Suprapubic skin (tissue), 4 donors: ENCODE measurements around the gene RALB. TPM values are rescaled to one million over a fixed set of nuclear protein-coding genes. Genes with fewer than 3 reads are reported as not detected.

Experiments
- DNase-seq, 2 donors: peaks; one replicate each; pipeline ENCODE4 v3.0.0-alpha.2; 2019; ENCODE audit warnings: low spot score in 2 of 2
- H3K27ac ChIP-seq: fragments of 200-600 bp; sonication (generic); one replicate; pipeline ENCODE4 v1.5.1; 2019
- H3K27me3 ChIP-seq: fragments of 200-600 bp; sonication (generic); one replicate; pipeline ENCODE4 v1.5.1; 2019
- H3K36me3 ChIP-seq: fragments of 200-600 bp; sonication (generic); one replicate; pipeline ENCODE4 v1.5.1; 2019
- H3K4me1 ChIP-seq: fragments of 200-600 bp; sonication (generic); one replicate; pipeline ENCODE4 v1.5.1; 2019
- H3K4me3 ChIP-seq: fragments of 200-600 bp; sonication (generic); one replicate; pipeline ENCODE4 v1.5.1; 2019; ENCODE audit warnings: mild to moderate bottlenecking
- H3K9me3 ChIP-seq: fragments of 200-600 bp; sonication (generic); one replicate; pipeline ENCODE4 v1.5.1; 2019
- EP300 ChIP-seq: sonication (generic); formaldehyde crosslinking; IDR thresholded peaks from one replicate; pipeline ENCODE4 v1.6.1; 2017; ENCODE audit warnings: antibody characterized with exemption
- POLR2A ChIP-seq, 2 donors: fragments of 450-650 bp; IDR thresholded peaks; one replicate each; pipeline ENCODE4 v1.6.1; 2017; ENCODE audit warnings: antibody characterized with exemption in 2 of 2, mild to moderate bottlenecking in 2 of 2, moderate library complexity in 2 of 2
- POLR2AphosphoS5 ChIP-seq, 3 donors: sonication (generic); formaldehyde crosslinking; IDR thresholded peaks; one replicate each; pipeline ENCODE4 v1.6.1; 2017; ENCODE audit warnings: antibody characterized with exemption in 3 of 3
- WGBS: methylation state at CpG from one replicate; pipeline ENCODE4 v1.1.5; 2018; 5-methylcytosine and 5-hydroxymethylcytosine counted together
- total RNA-seq, 4 donors: library from RNA; depleted of rRNA; stranded (reverse); fragments of >200 nt; gene quantifications; one replicate each; pipeline ENCODE4 v1.1.0, GENCODE V29; 2016
- TF ChIP-seq, protein P1 (sequence below), 2 donors: fragments of 200-600 bp in 1 of 2; fragments of 450-650 bp in 1 of 2; sonication (generic) in 1 of 2; IDR thresholded peaks; one replicate each; pipeline ENCODE4 v1.5.1; 2016 to 2019; ENCODE audit warnings: antibody characterized with exemption in 2 of 2, mild to moderate bottlenecking in 1 of 2, moderate library complexity in 1 of 2

The RALB gene
- total RNA-seq, 4 donors from 2014 or later = 21.3 to 37.0 (median 30.5) TPM

DNA sequence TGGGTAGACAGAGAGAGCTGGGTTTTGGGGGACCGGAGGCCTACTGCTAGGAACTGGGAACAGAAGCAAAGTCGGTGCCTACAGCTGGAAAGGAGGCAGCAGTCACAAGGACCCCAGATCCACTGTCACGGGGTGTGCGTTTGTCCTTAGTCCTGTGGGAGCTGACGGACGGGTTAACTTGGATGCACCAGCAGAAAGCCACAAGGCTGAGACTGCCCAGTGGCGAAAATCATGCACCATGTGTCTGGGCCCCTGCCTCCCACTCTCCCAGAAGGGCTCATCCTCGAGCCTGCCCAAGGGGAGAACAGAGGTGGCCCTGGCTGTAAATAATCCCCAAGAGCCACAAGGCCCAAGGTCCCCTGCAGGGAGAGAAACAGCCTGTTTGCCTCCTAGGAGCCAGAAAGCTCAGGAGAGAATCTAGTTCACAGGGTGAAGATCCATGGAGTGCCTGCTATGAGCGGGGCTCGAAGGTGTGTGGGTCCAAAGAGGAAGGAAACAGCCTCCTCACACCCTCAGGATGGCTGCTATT lies 11.7 kb upstream of the RALB start:
- Histone ChIP-seq H3K4me3 (no peak overlapping the region), H3K36me3 (no peaks in the 10 kb centered on the region), H3K9me3 (no peaks in the 10 kb centered on the region), H3K27ac (no peak overlapping the region), H3K27me3 (no peaks in the 10 kb centered on the region), H3K4me1 (peaks cover 28% of the 10 kb centered on the region)
- WGBS = 91% methylated on average over 9 of the region's 10 CpGs
- no peak for DNase-seq
- TF ChIP-seq POLR2A (IDR thresholded peaks at IDR 0.05) (no peak), EP300 (no peak)

- Histone ChIP-seq H3K9me3 (no peaks in the 10 kb centered on the region), H3K4me3 (no peak overlapping the region), H3K36me3 (no peaks in the 10 kb centered on the region), H3K27me3 (no peaks in the 10 kb centered on the region), H3K4me1 (peaks cover 34% of the 10 kb centered on the region), H3K27ac (no peak overlapping the region)
- TF ChIP-seq POLR2A (IDR thresholded peaks at IDR 0.05) (no peak), EP300 (no peak), POLR2AphosphoS5 (IDR thresholded peaks at IDR 0.05) (no peak)
- TF ChIP-seq, protein P1, sequence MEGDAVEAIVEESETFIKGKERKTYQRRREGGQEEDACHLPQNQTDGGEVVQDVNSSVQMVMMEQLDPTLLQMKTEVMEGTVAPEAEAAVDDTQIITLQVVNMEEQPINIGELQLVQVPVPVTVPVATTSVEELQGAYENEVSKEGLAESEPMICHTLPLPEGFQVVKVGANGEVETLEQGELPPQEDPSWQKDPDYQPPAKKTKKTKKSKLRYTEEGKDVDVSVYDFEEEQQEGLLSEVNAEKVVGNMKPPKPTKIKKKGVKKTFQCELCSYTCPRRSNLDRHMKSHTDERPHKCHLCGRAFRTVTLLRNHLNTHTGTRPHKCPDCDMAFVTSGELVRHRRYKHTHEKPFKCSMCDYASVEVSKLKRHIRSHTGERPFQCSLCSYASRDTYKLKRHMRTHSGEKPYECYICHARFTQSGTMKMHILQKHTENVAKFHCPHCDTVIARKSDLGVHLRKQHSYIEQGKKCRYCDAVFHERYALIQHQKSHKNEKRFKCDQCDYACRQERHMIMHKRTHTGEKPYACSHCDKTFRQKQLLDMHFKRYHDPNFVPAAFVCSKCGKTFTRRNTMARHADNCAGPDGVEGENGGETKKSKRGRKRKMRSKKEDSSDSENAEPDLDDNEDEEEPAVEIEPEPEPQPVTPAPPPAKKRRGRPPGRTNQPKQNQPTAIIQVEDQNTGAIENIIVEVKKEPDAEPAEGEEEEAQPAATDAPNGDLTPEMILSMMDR (IDR thresholded peaks at IDR 0.05) = no peak
- 85% methylated on average over 6 of the region's 6 CpGs for WGBS
- DNase-seq = no peak
Measured at GRCh38 chr2:120241684-120242083, 11.0 kb upstream of the RALB start.

- DNase-seq = no peak
- no peak overlapping the region for H3K27ac ChIP-seq
- no peaks in the 10 kb centered on the region for H3K27me3 ChIP-seq
- H3K4me3 ChIP-seq = no peak overlapping the region
- TF ChIP-seq, protein P1 (IDR thresholded peaks at IDR 0.05) = no peak
- TF ChIP-seq EP300 (no peak), POLR2A (IDR thresholded peaks at IDR 0.05) (no peak), POLR2AphosphoS5 (IDR thresholded peaks at IDR 0.05) (no peak)
- 73% methylated on average over 3 of the region's 3 CpGs for WGBS
- no peaks in the 10 kb centered on the region for H3K36me3 ChIP-seq
- peaks cover 38% of the 10 kb centered on the region for H3K4me1 ChIP-seq
- H3K9me3 ChIP-seq = no peaks in the 10 kb centered on the region
Measured at GRCh38 chr2:120243211-120243610, 9.4 kb upstream of the RALB start.

DNA sequence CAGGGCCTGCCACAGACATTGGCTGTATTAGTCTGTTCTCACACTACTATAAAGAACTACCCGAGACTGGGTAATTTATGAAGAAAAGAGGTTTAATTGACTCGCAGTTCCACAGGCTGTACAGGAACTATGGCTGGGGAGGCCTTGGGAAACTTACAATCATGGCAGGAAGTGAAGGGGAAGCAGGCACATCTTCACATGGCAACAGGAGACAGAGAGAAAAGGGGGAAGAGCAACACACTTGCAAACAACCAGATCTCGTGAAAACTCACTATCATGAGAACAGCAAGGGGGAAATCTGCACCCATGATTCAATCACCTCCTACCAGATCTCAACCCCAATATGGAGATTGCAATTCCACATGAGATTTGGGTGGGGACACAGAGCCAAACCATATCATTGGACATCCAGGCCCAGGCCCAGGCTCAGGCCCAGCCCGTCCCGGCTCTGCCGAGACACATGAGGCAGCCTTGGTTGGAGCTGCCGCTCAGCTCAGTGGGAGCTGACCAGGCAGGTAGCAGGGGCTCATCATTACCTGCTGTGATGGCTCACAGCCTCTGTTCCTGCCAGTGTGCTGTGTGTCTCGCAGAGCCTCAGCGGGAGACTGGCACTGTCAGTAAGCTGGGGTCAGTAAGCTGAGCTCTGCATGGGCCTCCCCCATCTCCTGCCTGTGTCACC lies 8.6 kb upstream of the RALB start:
- 94% methylated on average over 8 of the region's 9 CpGs for WGBS

DNA sequence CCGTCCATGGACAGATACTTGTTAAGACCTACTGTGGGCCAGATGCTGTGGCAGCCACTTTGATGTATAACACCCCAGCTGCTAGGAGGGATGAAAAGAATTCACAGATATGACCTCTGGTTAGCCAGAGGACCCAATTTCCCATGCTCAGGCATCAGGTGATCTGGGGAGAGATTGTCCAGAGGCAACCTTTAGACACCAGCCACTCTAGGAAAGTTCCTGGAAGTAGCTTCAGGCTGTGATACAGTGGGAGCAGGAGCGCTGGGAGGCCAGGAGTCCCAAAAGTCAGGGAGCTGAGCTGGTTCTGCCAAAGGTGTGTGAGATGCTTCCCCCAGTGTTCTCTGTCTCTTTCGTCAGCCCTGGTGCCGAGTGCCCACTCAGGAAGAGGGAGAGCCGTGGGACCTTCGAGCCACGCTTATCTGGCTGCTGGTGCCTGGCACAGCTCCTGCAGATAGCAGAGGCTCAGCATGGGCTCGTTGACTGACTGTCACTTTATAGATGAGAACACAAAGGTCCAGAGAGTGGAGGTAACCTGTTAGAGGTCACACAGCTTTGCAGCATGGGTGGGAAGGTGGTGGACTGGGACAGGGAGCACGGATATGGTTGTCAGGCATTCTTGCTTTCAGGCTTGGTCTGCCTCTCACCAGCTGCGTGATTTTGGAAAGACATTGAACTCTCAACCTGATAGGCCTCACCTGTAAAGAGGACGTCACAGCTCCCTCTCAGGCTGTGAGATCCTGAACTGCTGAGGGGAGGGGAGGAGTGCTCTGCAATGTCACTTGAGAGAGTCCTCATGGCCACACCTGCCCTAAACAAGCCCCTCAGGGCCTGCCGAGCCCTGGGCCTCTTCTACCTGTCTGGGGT lies 7.8 kb upstream of the RALB start:
- TF ChIP-seq POLR2A (IDR thresholded peaks at IDR 0.05) = no peak
- no peak for TF ChIP-seq POLR2AphosphoS5 (IDR thresholded peaks at IDR 0.05)
- WGBS = 88% methylated on average over 7 of the region's 12 CpGs
- Histone ChIP-seq H3K4me3 (no peak overlapping the region), H3K9me3 (no peaks in the 10 kb centered on the region), H3K27ac (no peak overlapping the region), H3K4me1 (peaks cover 23% of the 10 kb centered on the region), H3K36me3 (no peaks in the 10 kb centered on the region), H3K27me3 (no peaks in the 10 kb centered on the region)
- DNase-seq = no peak

More for the DNA sequence above, 8.6 kb upstream of the RALB start:
- Histone ChIP-seq H3K27me3 (no peaks in the 10 kb centered on the region), H3K36me3 (no peaks in the 10 kb centered on the region), H3K9me3 (no peaks in the 10 kb centered on the region), H3K4me3 (no peak overlapping the region), H3K4me1 (peaks cover 31% of the 10 kb centered on the region), H3K27ac (no peak overlapping the region)
- no peak for DNase-seq
- TF ChIP-seq EP300 = no peak

DNA sequence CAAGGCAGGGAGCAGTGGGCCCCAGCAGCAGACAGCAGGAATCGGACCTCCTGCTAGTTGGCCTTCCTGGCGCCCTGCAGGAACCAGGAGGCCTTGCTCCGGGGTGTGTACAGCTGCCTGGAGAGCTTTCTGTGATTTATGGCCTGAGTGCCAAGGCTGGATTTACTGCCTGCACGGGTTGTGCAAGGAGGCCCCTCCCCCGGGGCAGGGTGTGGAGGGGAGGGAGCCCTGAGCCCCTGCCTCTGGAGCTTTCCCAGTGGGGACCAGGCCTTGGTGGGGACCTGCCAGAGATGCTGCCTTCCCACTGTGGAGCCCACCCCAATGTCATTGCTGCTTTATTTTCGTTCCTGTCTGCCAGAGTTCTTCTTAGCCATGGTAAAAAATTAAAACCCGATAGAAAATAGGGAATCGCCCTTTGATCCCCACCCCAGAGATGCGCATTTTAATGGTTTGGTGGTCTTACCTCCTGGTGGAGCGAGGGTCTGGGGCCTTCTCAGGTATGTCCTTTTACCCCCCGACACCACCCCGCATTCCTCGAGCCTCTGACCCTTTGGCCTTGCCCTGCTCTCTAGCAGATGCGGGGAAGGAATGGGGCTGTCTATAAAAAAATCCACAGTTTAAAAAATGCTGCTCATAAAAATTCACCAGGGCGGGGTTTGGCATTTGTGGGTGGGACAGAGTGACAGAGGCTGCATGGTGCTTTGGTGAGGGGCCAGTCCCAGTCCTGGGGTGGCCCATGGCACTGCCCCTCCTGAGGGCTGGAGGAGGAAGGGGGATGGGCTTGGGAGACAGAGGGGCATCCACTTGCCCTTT lies 6.9 kb upstream of the RALB start:
- no peaks in the 10 kb centered on the region for H3K27me3 ChIP-seq
- peaks cover 23% of the 10 kb centered on the region for H3K4me1 ChIP-seq
- H3K9me3 ChIP-seq = no peaks in the 10 kb centered on the region
- 70% methylated on average over 10 of the region's 15 CpGs for WGBS
- H3K36me3 ChIP-seq = no peaks in the 10 kb centered on the region
- peak in 1 of 2 donors; percentile 56 for DNase-seq
- no peak overlapping the region for H3K27ac ChIP-seq
- TF ChIP-seq, protein P1 (IDR thresholded peaks at IDR 0.05) = no peak
- no peak for TF ChIP-seq EP300
- no peak for TF ChIP-seq POLR2AphosphoS5 (IDR thresholded peaks at IDR 0.05)
- TF ChIP-seq POLR2A (IDR thresholded peaks at IDR 0.05) = no peak
- no peak overlapping the region for H3K4me3 ChIP-seq
